HepG2 (cell line): ENCODE measurements around the gene ADAM15. TPM values are rescaled to one million over a fixed set of nuclear protein-coding genes. Genes with fewer than 3 reads are reported as not detected.
A peak's percentile ranks its signal among the peaks of the same experiment; 100 is the strongest.

Experiments used
- CCDC6 ChIP-seq: sonication (generic); formaldehyde crosslinking; IDR thresholded peaks from 2 replicates; pipeline ENCODE4 v1.8.1; 2022; ENCODE audit warnings: mild to moderate bottlenecking, missing genetic modification reagents, moderate library complexity
- CHD4 ChIP-seq: fragments of 200-600 bp; sonication (generic); IDR thresholded peaks from 2 replicates; pipeline ENCODE4 v1.7.0; 2017; ENCODE audit warnings: mild to moderate bottlenecking, low read length, borderline replicate concordance
- DR1 ChIP-seq: sonication (generic); formaldehyde crosslinking; IDR thresholded peaks from 2 replicates; pipeline ENCODE4 v1.8.0; 2021; ENCODE audit warnings: mild to moderate bottlenecking, missing genetic modification reagents, inconsistent platforms
- HOXD1 ChIP-seq: sonication (generic); formaldehyde crosslinking; IDR thresholded peaks from 2 replicates; pipeline ENCODE4 v1.5.0; 2020; ENCODE audit warnings: missing genetic modification reagents
- MEF2D ChIP-seq: sonication (generic); formaldehyde crosslinking; IDR thresholded peaks from 2 replicates; pipeline ENCODE4 v1.5.1; 2020; ENCODE audit warnings: mild to moderate bottlenecking, missing genetic modification reagents
- RFX3 ChIP-seq: IDR thresholded peaks from 2 replicates; pipeline ENCODE4 v1.6.1; 2016; ENCODE audit warnings: missing biosample characterization, missing genetic modification reagents
- ZNF12 ChIP-seq: sonication (generic); formaldehyde crosslinking; IDR thresholded peaks from 2 replicates; pipeline ENCODE4 v1.5.0; 2020; ENCODE audit warnings: missing genetic modification reagents
- ZNF292 ChIP-seq: sonication (generic); formaldehyde crosslinking; IDR thresholded peaks from 2 replicates; pipeline ENCODE4 v1.8.1; 2022; ENCODE audit warnings: mild to moderate bottlenecking, low read depth, missing genetic modification reagents, borderline replicate concordance
- ZNF451 ChIP-seq: sonication (generic); formaldehyde crosslinking; IDR thresholded peaks from 2 replicates; pipeline ENCODE4 v1.5.0; 2020; ENCODE audit warnings: mild to moderate bottlenecking, missing genetic modification reagents
- ZNF546 ChIP-seq: sonication (generic); formaldehyde crosslinking; conservative IDR thresholded peaks from 2 replicates; pipeline ENCODE4 v1.8.1; 2023; ENCODE audit warnings: mild to moderate bottlenecking, missing genetic modification reagents
- polyA plus RNA-seq, 8 experiments: library from polyadenylated mRNA; depleted of rRNA in 3 of 8; stranded (reverse) in 7 of 8; unstranded in 1 of 8; fragments of >200 nt; fragmentation: Illumina TruSeq in 4 of 8; extraction: Trizol in 4 of 8; gene quantifications; 2 replicates each; pipeline versions ENCODE4 v1.2.1 to v1.2.3, GENCODE V29; 2011 to 2016; ENCODE audit warnings: low read depth in 4 of 8, missing spikeins in 1 of 8, mixed read lengths in 1 of 8; ENCODE audit not compliant: insufficient read depth in 1 of 8
- total RNA-seq, 5 experiments: library from RNA; depleted of rRNA; stranded (reverse); fragments of >200 nt; fragmentation: Illumina TruSeq; extraction: Trizol; gene quantifications; 2 replicates each; pipeline ENCODE4 v1.2.3, GENCODE V29; 2016; ENCODE audit warnings: low read depth in 1 of 5
- TF ChIP-seq, protein P1 (sequence below): sonication (generic); formaldehyde crosslinking; IDR thresholded peaks from 2 replicates; pipeline ENCODE4 v1.4.0; 2020; ENCODE audit warnings: missing genetic modification reagents; ENCODE audit errors: not compliant biosample characterization
- TF ChIP-seq, protein P2 (sequence below): sonication (generic); formaldehyde crosslinking; IDR thresholded peaks from 2 replicates; pipeline ENCODE4 v1.4.0; 2020; ENCODE audit warnings: missing genetic modification reagents
- TF ChIP-seq, protein P3 (sequence below): sonication (generic); formaldehyde crosslinking; IDR thresholded peaks from 2 replicates; pipeline ENCODE4 v1.4.0; 2020; ENCODE audit warnings: missing genetic modification reagents
- TF ChIP-seq, protein P4 (sequence below): sonication (generic); formaldehyde crosslinking; IDR thresholded peaks from 2 replicates; pipeline ENCODE4 v1.5.1; 2020; ENCODE audit warnings: mild to moderate bottlenecking, missing genetic modification reagents, borderline replicate concordance

The ADAM15 gene
- total and polyA plus RNA-seq, 2 of the 13 experiments (the other 11 are each of a cell fraction or from before 2014, with no cell fraction given) = 17.9 to 25.6 TPM

DNA sequence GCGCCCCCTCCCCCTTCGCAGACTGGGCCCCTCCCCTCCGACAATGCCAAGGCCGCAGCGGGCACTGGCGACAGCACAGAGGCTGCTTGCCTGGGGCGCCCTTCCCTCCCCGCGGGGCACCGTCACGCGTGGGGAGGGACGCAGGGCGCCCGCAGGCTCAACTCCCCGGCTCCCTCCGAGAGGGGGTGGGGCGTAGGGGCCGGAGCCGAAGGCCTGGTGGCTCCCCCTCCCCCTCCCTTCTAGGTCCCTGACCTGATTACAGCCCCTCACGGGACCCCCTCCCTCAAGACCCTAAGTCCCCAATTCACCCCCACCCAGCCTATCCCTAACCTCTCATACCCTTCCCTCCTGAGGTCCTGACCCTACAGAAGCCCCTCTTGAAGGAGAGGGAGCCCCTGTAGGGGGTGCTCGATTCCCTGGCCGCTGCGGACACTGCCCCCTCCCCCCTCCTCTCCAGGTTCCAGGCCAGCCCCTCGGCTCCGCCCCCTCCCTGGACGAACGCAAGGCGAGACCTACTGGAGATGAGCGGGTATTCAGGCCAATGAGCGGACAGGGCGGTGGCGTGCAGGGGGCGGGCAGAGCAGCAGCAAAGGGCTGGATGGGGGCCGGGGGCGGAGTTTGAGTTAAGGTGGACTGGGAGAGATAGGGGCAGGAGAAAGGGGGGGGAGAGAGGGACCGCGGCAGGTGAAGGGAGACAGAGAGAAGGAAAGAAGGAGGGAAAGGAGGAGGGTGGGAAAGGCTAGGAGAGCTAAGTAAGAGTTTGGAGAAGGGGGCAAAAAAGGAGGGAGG, 49.2 kb upstream of the ADAM15 start (continued):
- TF ChIP-seq, protein P1, sequence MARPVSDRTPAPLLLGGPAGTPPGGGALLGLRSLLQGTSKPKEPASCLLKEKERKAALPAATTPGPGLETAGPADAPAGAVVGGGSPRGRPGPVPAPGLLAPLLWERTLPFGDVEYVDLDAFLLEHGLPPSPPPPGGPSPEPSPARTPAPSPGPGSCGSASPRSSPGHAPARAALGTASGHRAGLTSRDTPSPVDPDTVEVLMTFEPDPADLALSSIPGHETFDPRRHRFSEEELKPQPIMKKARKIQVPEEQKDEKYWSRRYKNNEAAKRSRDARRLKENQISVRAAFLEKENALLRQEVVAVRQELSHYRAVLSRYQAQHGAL (CRISPR knock-in tag) = no peak
- TF ChIP-seq CHD4 = 0 out of 2 replicates have a peak, but pooled peaks have one; percentile 36
- TF ChIP-seq, protein P2, sequence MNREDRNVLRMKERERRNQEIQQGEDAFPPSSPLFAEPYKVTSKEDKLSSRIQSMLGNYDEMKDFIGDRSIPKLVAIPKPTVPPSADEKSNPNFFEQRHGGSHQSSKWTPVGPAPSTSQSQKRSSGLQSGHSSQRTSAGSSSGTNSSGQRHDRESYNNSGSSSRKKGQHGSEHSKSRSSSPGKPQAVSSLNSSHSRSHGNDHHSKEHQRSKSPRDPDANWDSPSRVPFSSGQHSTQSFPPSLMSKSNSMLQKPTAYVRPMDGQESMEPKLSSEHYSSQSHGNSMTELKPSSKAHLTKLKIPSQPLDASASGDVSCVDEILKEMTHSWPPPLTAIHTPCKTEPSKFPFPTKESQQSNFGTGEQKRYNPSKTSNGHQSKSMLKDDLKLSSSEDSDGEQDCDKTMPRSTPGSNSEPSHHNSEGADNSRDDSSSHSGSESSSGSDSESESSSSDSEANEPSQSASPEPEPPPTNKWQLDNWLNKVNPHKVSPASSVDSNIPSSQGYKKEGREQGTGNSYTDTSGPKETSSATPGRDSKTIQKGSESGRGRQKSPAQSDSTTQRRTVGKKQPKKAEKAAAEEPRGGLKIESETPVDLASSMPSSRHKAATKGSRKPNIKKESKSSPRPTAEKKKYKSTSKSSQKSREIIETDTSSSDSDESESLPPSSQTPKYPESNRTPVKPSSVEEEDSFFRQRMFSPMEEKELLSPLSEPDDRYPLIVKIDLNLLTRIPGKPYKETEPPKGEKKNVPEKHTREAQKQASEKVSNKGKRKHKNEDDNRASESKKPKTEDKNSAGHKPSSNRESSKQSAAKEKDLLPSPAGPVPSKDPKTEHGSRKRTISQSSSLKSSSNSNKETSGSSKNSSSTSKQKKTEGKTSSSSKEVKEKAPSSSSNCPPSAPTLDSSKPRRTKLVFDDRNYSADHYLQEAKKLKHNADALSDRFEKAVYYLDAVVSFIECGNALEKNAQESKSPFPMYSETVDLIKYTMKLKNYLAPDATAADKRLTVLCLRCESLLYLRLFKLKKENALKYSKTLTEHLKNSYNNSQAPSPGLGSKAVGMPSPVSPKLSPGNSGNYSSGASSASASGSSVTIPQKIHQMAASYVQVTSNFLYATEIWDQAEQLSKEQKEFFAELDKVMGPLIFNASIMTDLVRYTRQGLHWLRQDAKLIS = no peak
- peak; percentile 46; the same call in 1 of the 2 replicates for TF ChIP-seq DR1 (CRISPR knock-in tag)
- TF ChIP-seq MEF2D (CRISPR knock-in tag) = no peak
- TF ChIP-seq, protein P3, sequence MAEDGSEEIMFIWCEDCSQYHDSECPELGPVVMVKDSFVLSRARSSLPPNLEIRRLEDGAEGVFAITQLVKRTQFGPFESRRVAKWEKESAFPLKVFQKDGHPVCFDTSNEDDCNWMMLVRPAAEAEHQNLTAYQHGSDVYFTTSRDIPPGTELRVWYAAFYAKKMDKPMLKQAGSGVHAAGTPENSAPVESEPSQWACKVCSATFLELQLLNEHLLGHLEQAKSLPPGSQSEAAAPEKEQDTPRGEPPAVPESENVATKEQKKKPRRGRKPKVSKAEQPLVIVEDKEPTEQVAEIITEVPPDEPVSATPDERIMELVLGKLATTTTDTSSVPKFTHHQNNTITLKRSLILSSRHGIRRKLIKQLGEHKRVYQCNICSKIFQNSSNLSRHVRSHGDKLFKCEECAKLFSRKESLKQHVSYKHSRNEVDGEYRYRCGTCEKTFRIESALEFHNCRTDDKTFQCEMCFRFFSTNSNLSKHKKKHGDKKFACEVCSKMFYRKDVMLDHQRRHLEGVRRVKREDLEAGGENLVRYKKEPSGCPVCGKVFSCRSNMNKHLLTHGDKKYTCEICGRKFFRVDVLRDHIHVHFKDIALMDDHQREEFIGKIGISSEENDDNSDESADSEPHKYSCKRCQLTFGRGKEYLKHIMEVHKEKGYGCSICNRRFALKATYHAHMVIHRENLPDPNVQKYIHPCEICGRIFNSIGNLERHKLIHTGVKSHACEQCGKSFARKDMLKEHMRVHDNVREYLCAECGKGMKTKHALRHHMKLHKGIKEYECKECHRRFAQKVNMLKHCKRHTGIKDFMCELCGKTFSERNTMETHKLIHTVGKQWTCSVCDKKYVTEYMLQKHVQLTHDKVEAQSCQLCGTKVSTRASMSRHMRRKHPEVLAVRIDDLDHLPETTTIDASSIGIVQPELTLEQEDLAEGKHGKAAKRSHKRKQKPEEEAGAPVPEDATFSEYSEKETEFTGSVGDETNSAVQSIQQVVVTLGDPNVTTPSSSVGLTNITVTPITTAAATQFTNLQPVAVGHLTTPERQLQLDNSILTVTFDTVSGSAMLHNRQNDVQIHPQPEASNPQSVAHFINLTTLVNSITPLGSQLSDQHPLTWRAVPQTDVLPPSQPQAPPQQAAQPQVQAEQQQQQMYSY (CRISPR knock-in tag) = peak; percentile 50; the same call in 1 of the 2 replicates
- TF ChIP-seq ZNF12 (CRISPR knock-in tag) = no peak
- TF ChIP-seq RFX3 (CRISPR knock-in tag) = no peak
- TF ChIP-seq ZNF451 (CRISPR knock-in tag) = no peak
- no peak for TF ChIP-seq CCDC6 (CRISPR knock-in tag)
- TF ChIP-seq, protein P4, sequence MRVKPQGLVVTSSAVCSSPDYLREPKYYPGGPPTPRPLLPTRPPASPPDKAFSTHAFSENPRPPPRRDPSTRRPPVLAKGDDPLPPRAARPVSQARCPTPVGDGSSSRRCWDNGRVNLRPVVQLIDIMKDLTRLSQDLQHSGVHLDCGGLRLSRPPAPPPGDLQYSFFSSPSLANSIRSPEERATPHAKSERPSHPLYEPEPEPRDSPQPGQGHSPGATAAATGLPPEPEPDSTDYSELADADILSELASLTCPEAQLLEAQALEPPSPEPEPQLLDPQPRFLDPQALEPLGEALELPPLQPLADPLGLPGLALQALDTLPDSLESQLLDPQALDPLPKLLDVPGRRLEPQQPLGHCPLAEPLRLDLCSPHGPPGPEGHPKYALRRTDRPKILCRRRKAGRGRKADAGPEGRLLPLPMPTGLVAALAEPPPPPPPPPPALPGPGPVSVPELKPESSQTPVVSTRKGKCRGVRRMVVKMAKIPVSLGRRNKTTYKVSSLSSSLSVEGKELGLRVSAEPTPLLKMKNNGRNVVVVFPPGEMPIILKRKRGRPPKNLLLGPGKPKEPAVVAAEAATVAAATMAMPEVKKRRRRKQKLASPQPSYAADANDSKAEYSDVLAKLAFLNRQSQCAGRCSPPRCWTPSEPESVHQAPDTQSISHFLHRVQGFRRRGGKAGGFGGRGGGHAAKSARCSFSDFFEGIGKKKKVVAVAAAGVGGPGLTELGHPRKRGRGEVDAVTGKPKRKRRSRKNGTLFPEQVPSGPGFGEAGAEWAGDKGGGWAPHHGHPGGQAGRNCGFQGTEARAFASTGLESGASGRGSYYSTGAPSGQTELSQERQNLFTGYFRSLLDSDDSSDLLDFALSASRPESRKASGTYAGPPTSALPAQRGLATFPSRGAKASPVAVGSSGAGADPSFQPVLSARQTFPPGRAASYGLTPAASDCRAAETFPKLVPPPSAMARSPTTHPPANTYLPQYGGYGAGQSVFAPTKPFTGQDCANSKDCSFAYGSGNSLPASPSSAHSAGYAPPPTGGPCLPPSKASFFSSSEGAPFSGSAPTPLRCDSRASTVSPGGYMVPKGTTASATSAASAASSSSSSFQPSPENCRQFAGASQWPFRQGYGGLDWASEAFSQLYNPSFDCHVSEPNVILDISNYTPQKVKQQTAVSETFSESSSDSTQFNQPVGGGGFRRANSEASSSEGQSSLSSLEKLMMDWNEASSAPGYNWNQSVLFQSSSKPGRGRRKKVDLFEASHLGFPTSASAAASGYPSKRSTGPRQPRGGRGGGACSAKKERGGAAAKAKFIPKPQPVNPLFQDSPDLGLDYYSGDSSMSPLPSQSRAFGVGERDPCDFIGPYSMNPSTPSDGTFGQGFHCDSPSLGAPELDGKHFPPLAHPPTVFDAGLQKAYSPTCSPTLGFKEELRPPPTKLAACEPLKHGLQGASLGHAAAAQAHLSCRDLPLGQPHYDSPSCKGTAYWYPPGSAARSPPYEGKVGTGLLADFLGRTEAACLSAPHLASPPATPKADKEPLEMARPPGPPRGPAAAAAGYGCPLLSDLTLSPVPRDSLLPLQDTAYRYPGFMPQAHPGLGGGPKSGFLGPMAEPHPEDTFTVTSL (CRISPR knock-in tag) = no peak
- TF ChIP-seq ZNF292 (CRISPR knock-in tag) = no peak
- no peak for TF ChIP-seq HOXD1 (CRISPR knock-in tag)
- TF ChIP-seq ZNF546 (CRISPR knock-in tag) = no peak
